IPS-18a (cell line): ENCODE measurements around the gene BTG1.

Source experiments
- H3K27ac ChIP-seq: one replicate; pipeline ENCODE4 v1.5.1; 2013; ENCODE audit warnings: low read length
- H3K27me3 ChIP-seq: one replicate; pipeline ENCODE4 v1.6.1; 2013; ENCODE audit warnings: mild to moderate bottlenecking, low read length; ENCODE audit not compliant: control insufficient read depth, insufficient read depth
- H3K36me3 ChIP-seq: one replicate; pipeline ENCODE4 v1.6.1; 2013; ENCODE audit warnings: low read depth, low read length; ENCODE audit not compliant: control insufficient read depth
- H3K4me1 ChIP-seq: one replicate; pipeline ENCODE4 v1.6.1; 2013; ENCODE audit warnings: low read depth, low read length; ENCODE audit not compliant: control insufficient read depth
- H3K4me3 ChIP-seq: one replicate; pipeline ENCODE4 v1.5.1; 2013; ENCODE audit warnings: low read length
- H3K9ac ChIP-seq: one replicate; pipeline ENCODE4 v1.6.1; 2013; ENCODE audit warnings: mild to moderate bottlenecking, low read length, moderate library complexity
- H3K9me3 ChIP-seq: one replicate; pipeline ENCODE4 v1.6.1; 2013; ENCODE audit warnings: low read depth, low read length; ENCODE audit not compliant: control insufficient read depth

The BTG1 gene

GRCh38 chr12:92176646-92177045 is 31.0 kb upstream of the BTG1 start:
- Histone ChIP-seq H3K36me3 (no peaks in the 10 kb centered on the region), H3K4me3 (no peak overlapping the region), H3K9me3 (no peaks in the 10 kb centered on the region), H3K4me1 (peaks cover 15% of the 10 kb centered on the region), H3K9ac (no peak overlapping the region), H3K27ac (no peak overlapping the region), H3K27me3 (no peaks in the 10 kb centered on the region)

GRCh38 chr12:92175961-92176360 is 30.3 kb upstream of the BTG1 start:
- H3K27me3 ChIP-seq = no peaks in the 10 kb centered on the region

GRCh38 chr12:92170050-92170449 is 24.4 kb upstream of the BTG1 start:
- Histone ChIP-seq H3K4me3 (no peak overlapping the region), H3K36me3 (no peaks in the 10 kb centered on the region), H3K9ac (no peak overlapping the region), H3K9me3 (no peaks in the 10 kb centered on the region), H3K4me1 (peaks cover 6% of the 10 kb centered on the region), H3K27me3 (no peaks in the 10 kb centered on the region), H3K27ac (no peak overlapping the region)

More at GRCh38 chr12:92175961-92176360, 30.3 kb upstream of the BTG1 start:
- Histone ChIP-seq H3K36me3 (no peaks in the 10 kb centered on the region), H3K4me1 (peaks cover 15% of the 10 kb centered on the region), H3K9ac (no peak overlapping the region), H3K9me3 (no peaks in the 10 kb centered on the region), H3K27ac (no peak overlapping the region), H3K4me3 (no peak overlapping the region)

GRCh38 chr12:92167075-92167474 is 21.4 kb upstream of the BTG1 start:
- no peaks in the 10 kb centered on the region for H3K9me3 ChIP-seq
- no peaks in the 10 kb centered on the region for H3K36me3 ChIP-seq
- no peak overlapping the region for H3K9ac ChIP-seq
- no peak overlapping the region for H3K4me3 ChIP-seq
- no peaks in the 10 kb centered on the region for H3K27me3 ChIP-seq
- H3K27ac ChIP-seq = no peak overlapping the region
- peaks cover 6% of the 10 kb centered on the region for H3K4me1 ChIP-seq

- no peak overlapping the region for H3K9ac ChIP-seq
- no peak overlapping the region for H3K4me3 ChIP-seq
- peaks cover 6% of the 10 kb centered on the region for H3K4me1 ChIP-seq
- no peaks in the 10 kb centered on the region for H3K9me3 ChIP-seq
- H3K27me3 ChIP-seq = no peaks in the 10 kb centered on the region
- no peak overlapping the region for H3K27ac ChIP-seq
- no peaks in the 10 kb centered on the region for H3K36me3 ChIP-seq
These were observed 19.1 kb upstream of the BTG1 start for GRCh38 chr12:92164712-92165111.

GRCh38 chr12:92162079-92162478 is 16.4 kb upstream of the BTG1 start:
- no peak overlapping the region for H3K27ac ChIP-seq
- H3K9me3 ChIP-seq = no peaks in the 10 kb centered on the region
- H3K4me1 ChIP-seq = no peaks in the 10 kb centered on the region
- H3K36me3 ChIP-seq = no peaks in the 10 kb centered on the region
- no peak overlapping the region for H3K4me3 ChIP-seq
- H3K9ac ChIP-seq = no peak overlapping the region
- H3K27me3 ChIP-seq = no peaks in the 10 kb centered on the region

- H3K36me3 ChIP-seq = no peaks in the 10 kb centered on the region
- no peaks in the 10 kb centered on the region for H3K27me3 ChIP-seq
- no peaks in the 10 kb centered on the region for H3K4me1 ChIP-seq
- no peak overlapping the region for H3K27ac ChIP-seq
- H3K9me3 ChIP-seq = no peaks in the 10 kb centered on the region
- H3K4me3 ChIP-seq = no peak overlapping the region
- no peak overlapping the region for H3K9ac ChIP-seq
These were observed 13.3 kb upstream of the BTG1 start for GRCh38 chr12:92158796-92159439.

GRCh38 chr12:92156704-92157395 is 11.2 kb upstream of the BTG1 start:
- no peaks in the 10 kb centered on the region for H3K36me3 ChIP-seq
- no peak overlapping the region for H3K4me3 ChIP-seq
- no peaks in the 10 kb centered on the region for H3K9me3 ChIP-seq
- no peaks in the 10 kb centered on the region for H3K4me1 ChIP-seq
- H3K9ac ChIP-seq = no peak overlapping the region
- no peaks in the 10 kb centered on the region for H3K27me3 ChIP-seq
- no peak overlapping the region for H3K27ac ChIP-seq

- H3K27me3 ChIP-seq = no peaks in the 10 kb centered on the region
- no peaks in the 10 kb centered on the region for H3K9me3 ChIP-seq
- no peaks in the 10 kb centered on the region for H3K36me3 ChIP-seq
- H3K4me1 ChIP-seq = no peaks in the 10 kb centered on the region
- H3K27ac ChIP-seq = no peak overlapping the region
- no peak overlapping the region for H3K9ac ChIP-seq
- H3K4me3 ChIP-seq = no peak overlapping the region
These were observed 10.5 kb upstream of the BTG1 start for GRCh38 chr12:92156139-92156538.

- no peak overlapping the region for H3K27ac ChIP-seq
- H3K4me1 ChIP-seq = no peaks in the 10 kb centered on the region
- H3K27me3 ChIP-seq = no peaks in the 10 kb centered on the region
- H3K36me3 ChIP-seq = no peaks in the 10 kb centered on the region
- no peak overlapping the region for H3K4me3 ChIP-seq
- H3K9me3 ChIP-seq = no peaks in the 10 kb centered on the region
- no peak overlapping the region for H3K9ac ChIP-seq
These were observed 10.1 kb upstream of the BTG1 start for GRCh38 chr12:92155733-92156132.

GRCh38 chr12:92151916-92152315 is 6.3 kb upstream of the BTG1 start:
- Histone ChIP-seq H3K27me3 (no peaks in the 10 kb centered on the region), H3K36me3 (no peaks in the 10 kb centered on the region), H3K9me3 (no peaks in the 10 kb centered on the region), H3K9ac (no peak overlapping the region), H3K27ac (no peak overlapping the region), H3K4me1 (peaks cover 9% of the 10 kb centered on the region), H3K4me3 (no peak overlapping the region)

- Histone ChIP-seq H3K36me3 (no peaks in the 10 kb centered on the region), H3K9ac (no peak overlapping the region), H3K27me3 (no peaks in the 10 kb centered on the region), H3K4me1 (peaks cover 9% of the 10 kb centered on the region), H3K9me3 (no peaks in the 10 kb centered on the region), H3K27ac (no peak overlapping the region), H3K4me3 (no peak overlapping the region)
These were observed 3.9 kb upstream of the BTG1 start for GRCh38 chr12:92149563-92149962.
